ENCODE data around the gene SULT2B1. TPM values are rescaled to one million over a fixed set of nuclear protein-coding genes. Genes with fewer than 3 reads are reported as not detected.

Gene SULT2B1
- total RNA-seq, 2 experiments from 2014 or later: not detected

DNA sequence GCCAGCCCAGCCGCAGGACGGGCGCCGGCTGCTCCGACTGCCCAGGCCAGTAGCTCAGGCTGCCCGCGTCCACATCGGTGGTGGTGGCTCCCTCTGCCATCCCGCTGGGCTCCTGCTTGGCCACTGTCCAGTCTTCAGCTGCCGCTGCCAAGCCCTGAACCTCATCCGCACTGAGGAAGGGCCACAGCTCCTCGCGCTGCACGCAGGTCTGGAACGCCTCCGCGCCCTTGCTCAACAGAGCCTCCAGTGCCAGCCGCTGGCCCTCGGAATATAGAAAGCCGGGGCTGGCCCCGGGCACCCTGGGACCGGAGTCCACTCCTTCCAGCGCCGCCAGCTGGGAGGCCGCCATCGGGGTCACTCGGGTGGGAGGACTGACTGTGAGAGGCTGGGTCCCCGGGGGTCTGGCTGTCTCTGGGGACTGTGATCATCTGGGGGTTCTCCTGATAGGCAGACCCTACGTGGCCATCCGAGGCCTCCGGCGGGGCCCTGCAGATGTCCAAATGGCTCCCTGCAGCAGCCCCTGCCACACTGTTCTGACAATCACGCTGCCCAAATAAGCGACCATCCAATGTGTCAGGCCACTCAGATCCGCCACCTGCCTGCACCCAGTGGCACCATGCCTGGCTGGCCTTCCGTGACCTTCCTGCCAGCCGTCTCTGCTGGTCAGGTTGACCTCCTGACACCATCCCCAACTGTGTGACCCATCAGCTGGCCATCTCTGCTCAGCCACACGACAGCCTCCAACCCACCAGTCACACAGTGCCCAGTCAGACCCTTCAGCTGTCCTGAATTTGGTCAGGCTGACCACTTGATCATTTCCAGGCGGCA, 61.3 kb downstream of the SULT2B1 start:
- H3K27me3 Mint-ChIP-seq: no peaks in the 10 kb centered on the region
- H3K4me3 Mint-ChIP-seq: no peak overlapping the region
- POLR2A ChIA-PET: no interaction called here
- peaks cover 27% of the 10 kb centered on the region for H3K4me1 Mint-ChIP-seq (ENCODE audit: low read depth)
- H3K27me3 ChIP-seq (ENCODE audit: control insufficient read depth in 1 of 2, insufficient read depth in 2 of 2, low read length in 2 of 2): no peaks in the 10 kb centered on the region
- no peaks in the 10 kb centered on the region for H3K9me3 ChIP-seq (ENCODE audit: control insufficient read depth in 1 of 2, insufficient read depth in 1 of 2, low read length in 2 of 2)
- intact Hi-C loops (cut with DNase I, micrococcal nuclease): no loop called here
- H3K27ac ChIP-seq (ENCODE audit: low read depth in 1 of 2, low read length in 2 of 2): no peak overlapping the region
- TF ChIP-seq, protein P1, sequence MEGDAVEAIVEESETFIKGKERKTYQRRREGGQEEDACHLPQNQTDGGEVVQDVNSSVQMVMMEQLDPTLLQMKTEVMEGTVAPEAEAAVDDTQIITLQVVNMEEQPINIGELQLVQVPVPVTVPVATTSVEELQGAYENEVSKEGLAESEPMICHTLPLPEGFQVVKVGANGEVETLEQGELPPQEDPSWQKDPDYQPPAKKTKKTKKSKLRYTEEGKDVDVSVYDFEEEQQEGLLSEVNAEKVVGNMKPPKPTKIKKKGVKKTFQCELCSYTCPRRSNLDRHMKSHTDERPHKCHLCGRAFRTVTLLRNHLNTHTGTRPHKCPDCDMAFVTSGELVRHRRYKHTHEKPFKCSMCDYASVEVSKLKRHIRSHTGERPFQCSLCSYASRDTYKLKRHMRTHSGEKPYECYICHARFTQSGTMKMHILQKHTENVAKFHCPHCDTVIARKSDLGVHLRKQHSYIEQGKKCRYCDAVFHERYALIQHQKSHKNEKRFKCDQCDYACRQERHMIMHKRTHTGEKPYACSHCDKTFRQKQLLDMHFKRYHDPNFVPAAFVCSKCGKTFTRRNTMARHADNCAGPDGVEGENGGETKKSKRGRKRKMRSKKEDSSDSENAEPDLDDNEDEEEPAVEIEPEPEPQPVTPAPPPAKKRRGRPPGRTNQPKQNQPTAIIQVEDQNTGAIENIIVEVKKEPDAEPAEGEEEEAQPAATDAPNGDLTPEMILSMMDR (IDR thresholded peaks at IDR 0.05): no peak
- no peaks in the 10 kb centered on the region for H3K9me3 Mint-ChIP-seq
- no peak overlapping the region for H3K4me3 ChIP-seq (ENCODE audit: low read length)
- peak overlapping the region; percentile 37 for H3K27ac Mint-ChIP-seq
- H3K36me3 ChIP-seq (ENCODE audit: insufficient read depth, low read length): peaks cover 34% of the 10 kb centered on the region
- DNase-seq (peak in 1 of 14 experiments; percentile 40), ATAC-seq (ENCODE audit: poor library complexity) (no peak)
- H3K4me1 ChIP-seq (ENCODE audit: insufficient read depth, low read length): peaks cover 34% of the 10 kb centered on the region
- H3K36me3 Mint-ChIP-seq (ENCODE audit: low read depth): peaks cover 37% of the 10 kb centered on the region
- CTCF ChIA-PET: no interaction called here

DNA sequence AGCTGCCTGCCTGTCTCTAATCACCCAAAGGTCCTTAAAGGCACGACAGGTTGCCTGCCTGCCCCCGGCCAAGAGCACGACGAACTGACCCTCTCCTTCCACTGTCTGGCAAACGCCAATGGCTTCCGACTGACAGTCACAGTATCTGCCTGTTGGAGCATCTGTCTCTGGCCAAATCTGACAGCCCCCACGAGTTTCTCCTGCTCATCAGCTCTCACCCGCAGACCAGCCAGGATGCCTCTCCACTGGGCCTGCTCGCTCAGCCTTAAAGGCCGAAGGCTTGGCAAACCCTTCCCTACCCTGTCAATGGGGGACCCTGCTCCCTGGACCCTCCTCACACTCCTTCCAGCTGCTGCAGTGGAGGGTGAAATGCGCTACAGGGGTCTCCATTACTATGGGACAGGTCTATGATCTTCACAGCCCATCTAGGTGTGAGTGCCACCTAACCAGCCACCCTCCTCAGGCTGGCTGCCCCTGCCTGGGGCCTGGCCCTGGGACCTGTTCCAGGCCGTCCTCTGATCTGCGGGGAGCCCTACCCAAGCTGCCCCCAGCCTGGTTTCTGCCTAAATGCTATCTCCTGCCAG, 62.0 kb downstream of the SULT2B1 start:
- intact Hi-C loops (cut with DNase I, micrococcal nuclease): no loop called here
- no peaks in the 10 kb centered on the region for H3K27me3 ChIP-seq (ENCODE audit: control insufficient read depth in 1 of 2, insufficient read depth in 2 of 2, low read length in 2 of 2)
- H3K4me3 ChIP-seq (ENCODE audit: low read length): no peak overlapping the region
- Mint-ChIP-seq H3K4me1 (ENCODE audit: low read depth) (peaks cover 30% of the 10 kb centered on the region), H3K4me3 (peak overlapping the region; percentile 11), H3K27me3 (no peaks in the 10 kb centered on the region), H3K27ac (peak overlapping the region; percentile 37), H3K9me3 (no peaks in the 10 kb centered on the region), H3K36me3 (ENCODE audit: low read depth) (peaks cover 44% of the 10 kb centered on the region)
- peaks cover 34% of the 10 kb centered on the region for H3K36me3 ChIP-seq (ENCODE audit: insufficient read depth, low read length)
- POLR2A ChIA-PET: no interaction called here
- ATAC-seq (ENCODE audit: poor library complexity): no peak
- no peak overlapping the region for H3K27ac ChIP-seq (ENCODE audit: low read depth in 1 of 2, low read length in 2 of 2)
- peak in 1 of 14 experiments; percentile 30 for DNase-seq
- CTCF ChIA-PET: no interaction called here
- TF ChIP-seq, protein P1 (IDR thresholded peaks at IDR 0.05): no peak
- H3K9me3 ChIP-seq (ENCODE audit: control insufficient read depth in 1 of 2, insufficient read depth in 1 of 2, low read length in 2 of 2): no peaks in the 10 kb centered on the region
- peaks cover 35% of the 10 kb centered on the region for H3K4me1 ChIP-seq (ENCODE audit: insufficient read depth, low read length)

DNA sequence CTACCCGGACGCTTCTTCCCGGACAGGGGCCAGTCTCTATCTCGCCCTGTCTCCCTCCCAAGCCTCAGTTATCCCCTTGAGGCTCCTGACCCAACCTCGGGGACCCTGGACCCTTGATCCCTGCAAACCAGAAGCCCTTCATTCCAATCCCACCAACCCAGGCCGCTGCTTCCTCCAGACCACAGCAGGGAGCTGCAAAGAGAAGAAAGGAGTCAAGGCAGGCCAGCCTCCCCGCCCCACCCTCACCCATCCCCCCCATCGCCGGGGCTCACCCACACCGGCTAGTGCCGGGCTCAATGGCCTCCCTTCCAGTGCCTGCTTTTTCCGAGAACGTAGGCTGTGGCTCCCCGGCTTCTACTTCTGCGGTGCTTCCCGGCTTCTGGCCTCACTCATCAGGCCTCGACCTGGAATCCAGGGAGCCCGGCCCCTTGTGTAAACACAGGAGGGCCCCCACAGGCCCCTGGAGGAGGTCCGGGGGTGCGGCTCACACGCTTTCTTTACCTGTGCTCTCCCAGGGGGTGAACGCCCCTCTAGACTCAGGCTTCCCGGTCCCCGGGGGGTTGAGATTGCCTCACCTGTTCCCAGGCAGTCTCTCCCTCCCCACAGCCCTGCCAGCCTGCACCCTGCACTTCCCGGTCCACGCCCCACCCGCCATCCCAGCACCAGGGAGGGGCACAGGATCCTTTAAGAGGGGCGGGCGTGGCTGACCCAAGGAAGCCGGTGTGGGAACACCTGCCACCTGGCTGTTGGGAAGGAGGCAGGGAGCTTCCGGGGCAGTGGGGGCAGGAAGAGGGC, 62.7 kb downstream of the SULT2B1 start, which contains the start of gene FAM83E:
Gene FAM83E, minus strand, starts transcription at position 641 of the 795 bp plus-strand sequence. CDS start 1,704 bp downstream, outside the sequence.
- no peak for ATAC-seq (ENCODE audit: poor library complexity)
- intact Hi-C loops (cut with DNase I, micrococcal nuclease): loop anchor here in 1 of 2 experiments (5.0 kb wide), 1 partner anchor 282 kb away; no protein-coding TSS in a partner anchor
- Mint-ChIP-seq H3K27ac (peak within 1 kb of the TSS; percentile 37), H3K4me3 (peak within 1 kb of the TSS; percentile 98), H3K36me3 (ENCODE audit: low read depth) (peaks cover 51% of the 10 kb centered on the region), H3K27me3 (no peaks in the 10 kb centered on the region), H3K4me1 (ENCODE audit: low read depth) (peaks cover 36% of the 10 kb centered on the region), H3K9me3 (no peaks in the 10 kb centered on the region)
- Histone ChIP-seq H3K4me1 (ENCODE audit: insufficient read depth, low read length) (peaks cover 38% of the 10 kb centered on the region), H3K27me3 (ENCODE audit: control insufficient read depth in 1 of 2, insufficient read depth in 2 of 2, low read length in 2 of 2) (no peaks in the 10 kb centered on the region), H3K36me3 (ENCODE audit: insufficient read depth, low read length) (peaks cover 34% of the 10 kb centered on the region), H3K4me3 (ENCODE audit: low read length) (no peak within 1 kb of the TSS), H3K9me3 (ENCODE audit: control insufficient read depth in 1 of 2, insufficient read depth in 1 of 2, low read length in 2 of 2) (no peaks in the 10 kb centered on the region), H3K27ac (ENCODE audit: low read depth in 1 of 2, low read length in 2 of 2) (no peak within 1 kb of the TSS)
- TF ChIP-seq, protein P1 (IDR thresholded peaks at IDR 0.05): no peak
- DNase-seq: peak in 1 of 14 experiments; percentile 36
- CTCF ChIA-PET: no interaction called here
- POLR2A ChIA-PET: no interaction called here
